Measurements from ENCODE around the gene PCDH9. TPM values are rescaled to one million over a fixed set of nuclear protein-coding genes. Genes with fewer than 3 reads are reported as not detected.

PCDH9 gene
- total and polyA plus RNA-seq, 3 donors from 2014 or later: 2.3 to 4.6 (median 3.5) TPM

GRCh38 chr13:67208552-67208951, 21.6 kb downstream of the PCDH9 start:
- H3K9me3 ChIP-seq: no peaks in the 10 kb centered on the region
- H3K27ac ChIP-seq: no peak overlapping the region
- whole genome bisulfite sequencing, 2 donors: 88 to 89% methylated on average over 1 of the region's 1 CpG
- no peaks in the 10 kb centered on the region for H3K4me1 ChIP-seq
- intact Hi-C loops (cut with DNase I; ENCODE audit: low total_unique reads): no loop called here
- H3K36me3 ChIP-seq (ENCODE audit: low read depth, missing control alignments): no peaks in the 10 kb centered on the region
- no peaks in the 10 kb centered on the region for H3K27me3 ChIP-seq
- no peak for DNase-seq
- H3K4me3 ChIP-seq: no peak overlapping the region
- TF ChIP-seq, protein P1, sequence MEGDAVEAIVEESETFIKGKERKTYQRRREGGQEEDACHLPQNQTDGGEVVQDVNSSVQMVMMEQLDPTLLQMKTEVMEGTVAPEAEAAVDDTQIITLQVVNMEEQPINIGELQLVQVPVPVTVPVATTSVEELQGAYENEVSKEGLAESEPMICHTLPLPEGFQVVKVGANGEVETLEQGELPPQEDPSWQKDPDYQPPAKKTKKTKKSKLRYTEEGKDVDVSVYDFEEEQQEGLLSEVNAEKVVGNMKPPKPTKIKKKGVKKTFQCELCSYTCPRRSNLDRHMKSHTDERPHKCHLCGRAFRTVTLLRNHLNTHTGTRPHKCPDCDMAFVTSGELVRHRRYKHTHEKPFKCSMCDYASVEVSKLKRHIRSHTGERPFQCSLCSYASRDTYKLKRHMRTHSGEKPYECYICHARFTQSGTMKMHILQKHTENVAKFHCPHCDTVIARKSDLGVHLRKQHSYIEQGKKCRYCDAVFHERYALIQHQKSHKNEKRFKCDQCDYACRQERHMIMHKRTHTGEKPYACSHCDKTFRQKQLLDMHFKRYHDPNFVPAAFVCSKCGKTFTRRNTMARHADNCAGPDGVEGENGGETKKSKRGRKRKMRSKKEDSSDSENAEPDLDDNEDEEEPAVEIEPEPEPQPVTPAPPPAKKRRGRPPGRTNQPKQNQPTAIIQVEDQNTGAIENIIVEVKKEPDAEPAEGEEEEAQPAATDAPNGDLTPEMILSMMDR (IDR thresholded peaks at IDR 0.05): no peak

- no peaks in the 10 kb centered on the region for H3K36me3 ChIP-seq (ENCODE audit: low read depth, missing control alignments)
- H3K4me3 ChIP-seq: no peak overlapping the region
- intact Hi-C loops (cut with DNase I; ENCODE audit: low total_unique reads): no loop called here
- TF ChIP-seq POLR2A (IDR thresholded peaks at IDR 0.05): no peak
- TF ChIP-seq, protein P1 (IDR thresholded peaks at IDR 0.05): no peak
- no peaks in the 10 kb centered on the region for H3K9me3 ChIP-seq
- WGBS, 2 donors: 58 to 69% methylated on average over 1 of the region's 1 CpG
- no peaks in the 10 kb centered on the region for H3K4me1 ChIP-seq
- H3K27me3 ChIP-seq: no peaks in the 10 kb centered on the region
- DNase-seq: no peak
- no peak overlapping the region for H3K27ac ChIP-seq
These were observed 25.4 kb downstream of the PCDH9 start for GRCh38 chr13:67204764-67205163.

DNA sequence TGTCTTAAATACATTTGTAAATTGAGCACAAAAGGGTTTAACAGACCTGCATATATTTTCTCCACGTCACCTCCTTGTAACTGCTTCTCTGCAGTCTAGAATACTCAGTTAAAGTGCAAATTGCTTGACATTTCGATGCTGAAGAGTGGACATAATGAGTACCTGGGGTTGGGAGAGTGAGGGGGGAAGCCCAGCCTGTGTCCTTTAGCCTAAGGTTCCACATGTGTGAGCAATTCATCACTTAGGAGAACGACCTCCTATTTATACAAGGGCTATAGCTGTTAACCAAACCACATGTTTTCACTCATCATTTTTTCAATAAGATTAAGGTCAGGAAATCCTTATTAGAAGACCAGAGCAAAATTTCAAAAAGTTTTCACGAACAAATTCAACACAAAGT, 29.5 kb downstream of the PCDH9 start:
- no peaks in the 10 kb centered on the region for H3K4me1 ChIP-seq
- no peaks in the 10 kb centered on the region for H3K27me3 ChIP-seq
- intact Hi-C loops (cut with DNase I; ENCODE audit: low total_unique reads): no loop called here
- no peaks in the 10 kb centered on the region for H3K9me3 ChIP-seq
- no peaks in the 10 kb centered on the region for H3K36me3 ChIP-seq (ENCODE audit: low read depth, missing control alignments)
- H3K27ac ChIP-seq: no peak overlapping the region
- no peak overlapping the region for H3K4me3 ChIP-seq
- 73 to 77% methylated on average over 4 of the region's 4 CpGs for WGBS, 2 donors
- no peak for TF ChIP-seq POLR2A (IDR thresholded peaks at IDR 0.05)
- TF ChIP-seq, protein P1 (IDR thresholded peaks at IDR 0.05): no peak
- no peak for DNase-seq

GRCh38 chr13:67200183-67200582, 30.0 kb downstream of the PCDH9 start:
- Histone ChIP-seq H3K4me3 (no peak overlapping the region), H3K4me1 (no peaks in the 10 kb centered on the region), H3K36me3 (ENCODE audit: low read depth, missing control alignments) (no peaks in the 10 kb centered on the region), H3K27ac (no peak overlapping the region), H3K9me3 (no peaks in the 10 kb centered on the region), H3K27me3 (no peaks in the 10 kb centered on the region)
- intact Hi-C loops (cut with DNase I; ENCODE audit: low total_unique reads): no loop called here
- DNase-seq: no peak
- TF ChIP-seq POLR2A (IDR thresholded peaks at IDR 0.05): no peak
- TF ChIP-seq, protein P1 (IDR thresholded peaks at IDR 0.05): no peak

DNA sequence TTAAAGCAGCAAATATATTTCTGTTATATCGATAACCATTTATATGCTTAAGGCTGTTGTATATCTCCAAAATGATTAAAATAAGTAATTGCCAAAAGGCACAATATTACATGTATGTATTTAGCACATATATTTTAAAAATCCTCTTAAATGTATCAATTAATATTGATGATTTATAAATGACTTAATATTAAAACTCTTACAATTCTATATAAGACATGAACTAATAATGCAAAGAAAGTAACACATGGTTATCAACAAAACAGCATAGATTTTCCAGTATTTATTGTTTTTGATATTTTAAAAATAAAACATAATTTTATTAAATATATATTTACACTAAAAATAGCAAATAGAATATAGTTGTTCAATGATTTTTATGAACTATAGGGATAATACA, 32.4 kb downstream of the PCDH9 start:
- H3K27me3 ChIP-seq: no peaks in the 10 kb centered on the region

More for the DNA sequence above, 32.4 kb downstream of the PCDH9 start:
- Histone ChIP-seq H3K4me3 (no peak overlapping the region), H3K4me1 (no peaks in the 10 kb centered on the region), H3K9me3 (no peaks in the 10 kb centered on the region), H3K27ac (no peak overlapping the region), H3K36me3 (ENCODE audit: low read depth, missing control alignments) (no peaks in the 10 kb centered on the region)
- intact Hi-C loops (cut with DNase I; ENCODE audit: low total_unique reads): no loop called here
- no peak for DNase-seq
- 98% methylated on average over 1 of the region's 1 CpG for WGBS, 2 donors
- no peak for TF ChIP-seq POLR2A (IDR thresholded peaks at IDR 0.05)
- TF ChIP-seq, protein P1 (IDR thresholded peaks at IDR 0.05): no peak
